Chondrocyte (in vitro differentiated cells): ENCODE results near the gene MYO18B. TPM values are rescaled to one million over a fixed set of nuclear protein-coding genes. Genes with fewer than 3 reads are reported as not detected.

Experiments used
- DNase-seq: peaks from one replicate; pipeline ENCODE4 v3.0.0; 2021; ENCODE audit warnings: mixed read lengths, low spot score
- H3K27ac Mint-ChIP-seq: one replicate; pipeline ENCODE4 v1.8.0; 2021; ENCODE audit warnings: mild to moderate bottlenecking, moderate library complexity, mixed read lengths; ENCODE audit not compliant: unreplicated experiment
- H3K27me3 Mint-ChIP-seq: 2 replicates; pipeline ENCODE4 v1.8.0; 2021; ENCODE audit warnings: low read depth, mixed read lengths
- H3K36me3 Mint-ChIP-seq: 2 replicates; pipeline ENCODE4 v1.8.0; 2021; ENCODE audit warnings: low read depth, mixed read lengths
- H3K4me1 Mint-ChIP-seq: 2 replicates; pipeline ENCODE4 v1.8.0; 2021; ENCODE audit warnings: low read depth, mild to moderate bottlenecking, mixed read lengths
- H3K4me3 Mint-ChIP-seq: one replicate; pipeline ENCODE4 v1.8.0; 2021; ENCODE audit warnings: mild to moderate bottlenecking, moderate library complexity, mixed read lengths; ENCODE audit not compliant: unreplicated experiment
- H3K9me3 Mint-ChIP-seq: 2 replicates; pipeline ENCODE4 v1.8.0; 2021; ENCODE audit warnings: low read depth, mixed read lengths
- total RNA-seq: library from RNA; stranded (reverse); gene quantifications from 3 replicates; pipeline ENCODE4 v1.2.1, GENCODE V29; 2021
- TF ChIP-seq, protein P1 (sequence below): fragments of 200-600 bp; sonication (generic); IDR thresholded peaks from 2 replicates; pipeline ENCODE4 v1.5.0; 2021; ENCODE audit warnings: antibody characterized with exemption, mild to moderate bottlenecking, moderate library complexity

Gene MYO18B
- total RNA-seq, 1 donor from 2014 or later = 0.20 TPM

DNA sequence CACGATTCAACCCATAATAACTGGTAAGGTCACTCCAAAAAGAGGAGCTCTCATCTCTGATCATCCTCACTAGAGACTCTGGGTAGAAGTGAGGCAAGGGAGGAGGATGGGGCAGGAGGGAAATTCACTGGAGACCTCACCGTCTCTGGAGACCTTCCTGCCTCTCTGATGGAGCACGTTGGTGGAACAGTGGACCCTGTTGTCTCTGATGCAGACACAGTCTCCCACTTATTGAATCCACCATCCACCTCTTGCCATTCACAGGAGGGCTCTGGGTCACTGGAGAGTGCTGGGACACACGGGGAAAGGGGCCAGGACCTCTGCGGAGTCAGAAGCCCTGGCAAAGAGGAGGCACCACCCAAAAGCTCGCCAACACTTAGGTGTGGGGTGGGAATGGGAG is 289.7 kb downstream of the MYO18B start:
- H3K27ac Mint-ChIP-seq = no peak overlapping the region
- no peak for DNase-seq
- no peak overlapping the region for H3K4me3 Mint-ChIP-seq
- H3K9me3 Mint-ChIP-seq = peaks cover 11% of the 10 kb centered on the region
- no peaks in the 10 kb centered on the region for H3K27me3 Mint-ChIP-seq
- TF ChIP-seq, protein P1, sequence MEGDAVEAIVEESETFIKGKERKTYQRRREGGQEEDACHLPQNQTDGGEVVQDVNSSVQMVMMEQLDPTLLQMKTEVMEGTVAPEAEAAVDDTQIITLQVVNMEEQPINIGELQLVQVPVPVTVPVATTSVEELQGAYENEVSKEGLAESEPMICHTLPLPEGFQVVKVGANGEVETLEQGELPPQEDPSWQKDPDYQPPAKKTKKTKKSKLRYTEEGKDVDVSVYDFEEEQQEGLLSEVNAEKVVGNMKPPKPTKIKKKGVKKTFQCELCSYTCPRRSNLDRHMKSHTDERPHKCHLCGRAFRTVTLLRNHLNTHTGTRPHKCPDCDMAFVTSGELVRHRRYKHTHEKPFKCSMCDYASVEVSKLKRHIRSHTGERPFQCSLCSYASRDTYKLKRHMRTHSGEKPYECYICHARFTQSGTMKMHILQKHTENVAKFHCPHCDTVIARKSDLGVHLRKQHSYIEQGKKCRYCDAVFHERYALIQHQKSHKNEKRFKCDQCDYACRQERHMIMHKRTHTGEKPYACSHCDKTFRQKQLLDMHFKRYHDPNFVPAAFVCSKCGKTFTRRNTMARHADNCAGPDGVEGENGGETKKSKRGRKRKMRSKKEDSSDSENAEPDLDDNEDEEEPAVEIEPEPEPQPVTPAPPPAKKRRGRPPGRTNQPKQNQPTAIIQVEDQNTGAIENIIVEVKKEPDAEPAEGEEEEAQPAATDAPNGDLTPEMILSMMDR = no peak
- no peaks in the 10 kb centered on the region for H3K4me1 Mint-ChIP-seq
- no peaks in the 10 kb centered on the region for H3K36me3 Mint-ChIP-seq

DNA sequence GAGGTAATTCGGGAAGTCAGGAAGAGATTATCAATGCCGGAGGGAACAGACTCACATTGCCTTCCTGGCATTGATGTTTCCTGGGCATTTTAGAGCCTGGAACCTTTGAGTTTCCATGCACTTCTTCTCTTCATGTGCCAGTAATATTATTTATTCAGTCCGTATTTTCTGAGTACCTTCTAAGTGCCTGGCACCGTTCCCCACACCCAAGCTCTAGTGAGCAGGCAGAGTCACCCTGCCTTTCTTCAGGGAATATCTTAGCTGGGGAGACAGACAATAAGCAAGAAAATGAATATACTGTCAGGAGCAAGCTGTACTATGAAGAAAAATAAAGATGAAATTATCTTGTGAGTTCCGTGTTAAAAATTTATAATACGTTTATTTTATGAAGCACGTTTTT is 291.1 kb downstream of the MYO18B start:
- TF ChIP-seq, protein P1 = no peak
- Mint-ChIP-seq H3K9me3 (peaks cover 11% of the 10 kb centered on the region), H3K27me3 (no peaks in the 10 kb centered on the region), H3K4me1 (no peaks in the 10 kb centered on the region), H3K27ac (no peak overlapping the region), H3K4me3 (no peak overlapping the region), H3K36me3 (no peaks in the 10 kb centered on the region)
- DNase-seq = no peak

DNA sequence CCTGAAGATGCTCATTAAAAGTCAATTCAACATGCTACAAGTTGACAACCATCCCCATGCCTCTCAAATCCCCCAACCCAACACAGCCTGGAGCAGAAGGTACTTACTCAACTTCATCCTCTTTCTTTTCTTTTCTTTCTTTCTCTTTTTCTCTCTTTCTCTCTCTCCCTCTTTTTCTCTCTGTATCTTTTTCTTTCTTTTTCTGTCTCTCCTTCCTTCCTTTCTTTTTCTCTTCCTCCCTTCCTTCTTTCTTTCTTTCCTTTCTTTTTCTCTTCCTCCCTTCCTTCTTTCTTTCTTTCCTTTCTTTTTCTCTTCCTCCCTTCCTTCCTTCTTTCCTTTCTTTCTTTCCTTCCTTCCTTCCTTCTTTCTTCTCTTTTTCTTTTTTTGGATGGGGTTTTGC is 291.6 kb downstream of the MYO18B start:
- Mint-ChIP-seq H3K27me3 (no peaks in the 10 kb centered on the region), H3K36me3 (no peaks in the 10 kb centered on the region), H3K9me3 (peaks cover 11% of the 10 kb centered on the region), H3K4me3 (no peak overlapping the region), H3K4me1 (no peaks in the 10 kb centered on the region), H3K27ac (no peak overlapping the region)
- DNase-seq = no peak
- TF ChIP-seq, protein P1 = no peak

DNA sequence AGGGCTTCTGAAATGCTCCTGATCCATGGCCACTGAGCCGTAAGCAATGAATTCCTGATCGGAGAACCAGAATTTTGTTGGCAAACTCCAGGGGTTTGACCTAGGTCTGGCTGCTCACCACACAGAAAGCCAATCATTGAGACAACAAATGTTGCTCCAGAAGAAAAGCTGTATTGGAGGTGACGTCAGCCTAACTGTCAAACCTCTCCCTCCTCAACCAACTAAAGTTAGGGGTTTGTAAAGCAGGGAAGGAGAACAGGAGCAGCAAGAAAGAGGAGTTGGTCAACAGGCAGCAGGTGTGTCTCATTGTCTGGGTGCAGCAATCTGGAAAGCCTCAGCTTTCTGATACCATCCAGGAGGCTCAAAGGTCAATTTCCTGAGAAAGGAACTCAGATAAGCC is 293.5 kb downstream of the MYO18B start:
- no peak for DNase-seq
- H3K9me3 Mint-ChIP-seq = peaks cover 17% of the 10 kb centered on the region
- no peaks in the 10 kb centered on the region for H3K36me3 Mint-ChIP-seq
- H3K27ac Mint-ChIP-seq = no peak overlapping the region
- no peaks in the 10 kb centered on the region for H3K27me3 Mint-ChIP-seq
- no peak overlapping the region for H3K4me3 Mint-ChIP-seq
- no peaks in the 10 kb centered on the region for H3K4me1 Mint-ChIP-seq
- TF ChIP-seq, protein P1 = no peak

DNA sequence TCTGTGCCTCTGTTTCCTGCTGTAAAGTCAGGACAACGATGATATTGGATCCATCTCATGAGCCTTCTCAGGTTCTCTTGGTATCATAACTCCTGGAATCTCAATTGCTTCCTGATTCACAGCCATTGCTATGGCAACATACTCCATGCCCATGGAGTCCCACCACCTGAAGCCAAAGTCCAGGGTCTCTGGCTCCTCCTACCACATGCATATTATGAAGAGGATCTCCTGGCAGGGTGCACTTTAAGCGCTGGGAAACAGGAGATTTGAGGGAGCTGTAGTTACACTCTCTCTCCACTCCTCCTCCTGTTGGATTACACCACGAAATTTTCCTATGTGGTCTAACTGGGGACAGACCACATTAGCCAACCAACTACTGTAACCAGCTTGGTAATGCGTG is 296.4 kb downstream of the MYO18B start:
- Mint-ChIP-seq H3K27me3 (no peaks in the 10 kb centered on the region), H3K27ac (no peak overlapping the region), H3K4me1 (no peaks in the 10 kb centered on the region), H3K36me3 (no peaks in the 10 kb centered on the region), H3K9me3 (peaks cover 17% of the 10 kb centered on the region), H3K4me3 (no peak overlapping the region)
- DNase-seq = no peak
- TF ChIP-seq, protein P1 = no peak
